HEK293T (cell line): Measurements from ENCODE around the gene POLR2B.

Experiments used
- BHLHE40 ChIP-seq: fragments of 450-650 bp; IDR thresholded peaks from 2 replicates; pipeline ENCODE4 v1.6.1; 2016; ENCODE audit warnings: mild to moderate bottlenecking, moderate library complexity, borderline replicate concordance
- CTBP1 ChIP-seq: fragments of 450-650 bp; IDR thresholded peaks from 2 replicates; pipeline ENCODE4 v1.6.1; 2016; ENCODE audit warnings: borderline replicate concordance
- ELF4 ChIP-seq: fragments of 450-650 bp; IDR thresholded peaks from 2 replicates; pipeline ENCODE4 v1.6.1; 2017; ENCODE audit warnings: antibody characterized with exemption
- FOXK2 ChIP-seq: fragments of 450-650 bp; IDR thresholded peaks from 2 replicates; pipeline ENCODE4 v1.6.1; 2016; ENCODE audit warnings: mild to moderate bottlenecking
- FOXM1 ChIP-seq: fragments of 450-650 bp; IDR thresholded peaks from 2 replicates; pipeline ENCODE4 v1.6.1; 2017; ENCODE audit warnings: mild to moderate bottlenecking, borderline replicate concordance
- PKNOX1 ChIP-seq: fragments of 450-650 bp; IDR thresholded peaks from 2 replicates; pipeline ENCODE4 v1.6.1; 2016
- SP1 ChIP-seq: fragments of 450-650 bp; IDR thresholded peaks from 2 replicates; pipeline ENCODE4 v1.6.1; 2017
- SUZ12 ChIP-seq: fragments of 450-650 bp; IDR thresholded peaks from 2 replicates; pipeline ENCODE4 v1.6.1; 2016; ENCODE audit warnings: mild to moderate bottlenecking
- TARDBP ChIP-seq: fragments of 450-650 bp; IDR thresholded peaks from 2 replicates; pipeline ENCODE4 v1.6.1; 2016

- TF ChIP-seq FOXK2 = no peak
- TF ChIP-seq SUZ12 = no peak
- TF ChIP-seq FOXM1 = no peak
- no peak for TF ChIP-seq BHLHE40
- no peak for TF ChIP-seq PKNOX1
- no peak for TF ChIP-seq TARDBP
- TF ChIP-seq CTBP1 = no peak
- no peak for TF ChIP-seq ELF4
- TF ChIP-seq SP1 = no peak
Observed at GRCh38 chr4:57037982-57038604, 59.4 kb downstream of the POLR2B start.
